ENCODE results near the gene SV2B.

DNA sequence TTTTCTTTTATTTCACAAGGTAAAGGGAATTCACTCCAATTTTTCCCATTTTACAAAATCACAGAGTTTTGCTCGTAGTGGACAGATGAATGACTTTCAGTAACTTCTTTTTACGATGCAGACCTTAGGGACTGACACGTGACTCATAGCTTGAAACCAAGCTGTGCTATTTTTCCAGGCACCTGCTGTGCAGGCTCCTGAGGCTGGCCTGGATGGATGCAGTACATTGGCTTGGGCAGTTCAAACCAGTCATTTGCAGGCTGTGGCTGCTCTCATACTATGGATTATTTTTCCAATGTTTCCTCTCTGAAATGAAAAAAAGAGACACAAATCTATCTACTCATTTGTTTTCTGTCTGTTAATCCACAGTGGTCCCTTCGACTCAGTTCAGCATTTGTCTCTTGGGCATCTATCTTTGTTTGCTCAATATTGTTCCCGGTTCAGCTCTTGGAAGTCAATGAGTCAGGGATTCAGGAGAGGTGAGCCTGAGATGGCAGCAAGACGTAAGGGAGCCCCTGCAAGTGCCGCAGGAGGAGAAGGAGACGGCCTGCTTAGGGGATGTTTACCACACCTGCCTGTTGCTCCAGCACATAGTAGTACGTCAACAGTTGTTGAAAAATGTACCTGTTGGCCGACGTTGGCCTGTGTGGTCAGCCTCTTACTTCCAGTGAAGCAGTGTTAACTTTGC lies 92.8 kb downstream of the SV2B start:
- TF ChIP-seq, protein P1, sequence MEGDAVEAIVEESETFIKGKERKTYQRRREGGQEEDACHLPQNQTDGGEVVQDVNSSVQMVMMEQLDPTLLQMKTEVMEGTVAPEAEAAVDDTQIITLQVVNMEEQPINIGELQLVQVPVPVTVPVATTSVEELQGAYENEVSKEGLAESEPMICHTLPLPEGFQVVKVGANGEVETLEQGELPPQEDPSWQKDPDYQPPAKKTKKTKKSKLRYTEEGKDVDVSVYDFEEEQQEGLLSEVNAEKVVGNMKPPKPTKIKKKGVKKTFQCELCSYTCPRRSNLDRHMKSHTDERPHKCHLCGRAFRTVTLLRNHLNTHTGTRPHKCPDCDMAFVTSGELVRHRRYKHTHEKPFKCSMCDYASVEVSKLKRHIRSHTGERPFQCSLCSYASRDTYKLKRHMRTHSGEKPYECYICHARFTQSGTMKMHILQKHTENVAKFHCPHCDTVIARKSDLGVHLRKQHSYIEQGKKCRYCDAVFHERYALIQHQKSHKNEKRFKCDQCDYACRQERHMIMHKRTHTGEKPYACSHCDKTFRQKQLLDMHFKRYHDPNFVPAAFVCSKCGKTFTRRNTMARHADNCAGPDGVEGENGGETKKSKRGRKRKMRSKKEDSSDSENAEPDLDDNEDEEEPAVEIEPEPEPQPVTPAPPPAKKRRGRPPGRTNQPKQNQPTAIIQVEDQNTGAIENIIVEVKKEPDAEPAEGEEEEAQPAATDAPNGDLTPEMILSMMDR (IDR thresholded peaks at IDR 0.05): no peak
- no peak for TF ChIP-seq EZH2 (IDR thresholded peaks at IDR 0.05; ENCODE audit: borderline replicate concordance, insufficient read depth, low read depth, low read length, poor library complexity, severe bottlenecking)

Data from B cell (primary cell).